ENCODE results near the gene XKR8.

The XKR8 gene

GRCh38 chr1:27940870-27941560 lies 18.8 kb upstream of the XKR8 start:
- H3K27ac ChIP-seq, result no peak overlapping the region
- TF ChIP-seq, protein P1, sequence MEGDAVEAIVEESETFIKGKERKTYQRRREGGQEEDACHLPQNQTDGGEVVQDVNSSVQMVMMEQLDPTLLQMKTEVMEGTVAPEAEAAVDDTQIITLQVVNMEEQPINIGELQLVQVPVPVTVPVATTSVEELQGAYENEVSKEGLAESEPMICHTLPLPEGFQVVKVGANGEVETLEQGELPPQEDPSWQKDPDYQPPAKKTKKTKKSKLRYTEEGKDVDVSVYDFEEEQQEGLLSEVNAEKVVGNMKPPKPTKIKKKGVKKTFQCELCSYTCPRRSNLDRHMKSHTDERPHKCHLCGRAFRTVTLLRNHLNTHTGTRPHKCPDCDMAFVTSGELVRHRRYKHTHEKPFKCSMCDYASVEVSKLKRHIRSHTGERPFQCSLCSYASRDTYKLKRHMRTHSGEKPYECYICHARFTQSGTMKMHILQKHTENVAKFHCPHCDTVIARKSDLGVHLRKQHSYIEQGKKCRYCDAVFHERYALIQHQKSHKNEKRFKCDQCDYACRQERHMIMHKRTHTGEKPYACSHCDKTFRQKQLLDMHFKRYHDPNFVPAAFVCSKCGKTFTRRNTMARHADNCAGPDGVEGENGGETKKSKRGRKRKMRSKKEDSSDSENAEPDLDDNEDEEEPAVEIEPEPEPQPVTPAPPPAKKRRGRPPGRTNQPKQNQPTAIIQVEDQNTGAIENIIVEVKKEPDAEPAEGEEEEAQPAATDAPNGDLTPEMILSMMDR (conservative IDR thresholded peaks at IDR 0.05), result no peak

DNA sequence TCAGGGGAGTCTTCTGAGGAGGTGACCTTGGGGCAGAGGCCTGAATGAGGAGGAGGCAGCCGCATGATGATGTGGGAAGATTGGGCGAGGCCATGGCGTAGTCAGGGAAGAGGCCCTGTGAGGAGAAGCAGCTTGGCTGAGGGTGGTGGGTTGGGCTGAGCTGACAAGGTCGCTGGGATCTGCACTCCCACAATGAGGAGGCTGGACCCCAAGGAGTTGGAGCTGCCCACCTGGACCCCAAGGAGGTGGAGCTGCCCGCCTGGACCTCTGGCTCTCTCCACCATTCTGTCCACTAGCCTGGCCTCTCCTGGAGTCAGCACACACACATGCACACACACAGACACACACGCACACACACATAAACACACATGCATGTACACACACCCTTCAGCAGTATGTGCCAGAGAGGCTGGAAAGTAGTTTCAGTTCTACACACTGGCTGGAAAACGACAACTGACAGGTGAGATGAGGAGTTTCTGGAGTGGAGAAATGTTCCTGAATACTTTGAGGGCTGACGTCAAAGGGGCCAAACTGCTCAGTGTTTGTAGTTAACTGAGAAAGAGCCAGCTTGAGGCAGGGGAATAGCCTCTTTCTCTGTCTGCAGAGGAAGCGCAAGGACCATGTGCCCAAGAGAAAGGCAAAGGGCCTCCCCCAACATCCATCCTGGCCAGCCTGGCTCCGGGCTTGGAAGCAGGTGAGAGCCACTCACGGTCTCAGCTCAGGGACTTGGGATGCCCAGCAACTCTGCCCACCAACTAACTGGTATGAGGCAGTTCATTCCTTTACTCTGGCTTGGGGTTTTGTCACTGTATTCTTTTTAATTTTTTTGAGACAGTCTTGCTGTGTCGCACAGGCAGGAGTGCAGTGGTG lies 17.9 kb upstream of the XKR8 start:
- no peak overlapping the region for H3K27ac ChIP-seq
- TF ChIP-seq, protein P1 (conservative IDR thresholded peaks at IDR 0.05), result no peak

DNA sequence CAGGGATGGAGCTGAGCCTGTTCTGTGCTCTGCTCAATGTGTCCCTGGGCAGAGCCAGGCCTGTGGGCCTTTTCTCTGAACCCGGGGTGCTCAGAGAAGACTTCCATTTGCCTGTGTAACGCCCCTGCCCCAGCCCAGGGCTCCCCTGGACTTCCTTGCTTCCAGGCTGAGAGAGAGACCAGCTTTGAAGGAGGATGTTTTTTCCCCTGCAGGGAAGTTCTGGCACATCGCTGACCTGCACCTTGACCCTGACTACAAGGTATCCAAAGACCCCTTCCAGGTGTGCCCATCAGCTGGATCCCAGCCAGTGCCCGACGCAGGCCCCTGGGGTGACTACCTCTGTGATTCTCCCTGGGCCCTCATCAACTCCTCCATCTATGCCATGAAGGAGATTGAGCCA lies 14.8 kb upstream of the XKR8 start:
- TF ChIP-seq, protein P1 (conservative IDR thresholded peaks at IDR 0.05), result no peak
- no peak overlapping the region for H3K27ac ChIP-seq

- no peak overlapping the region for H3K27ac ChIP-seq
These were observed 10.7 kb upstream of the XKR8 start for GRCh38 chr1:27949027-27949426.

DNA sequence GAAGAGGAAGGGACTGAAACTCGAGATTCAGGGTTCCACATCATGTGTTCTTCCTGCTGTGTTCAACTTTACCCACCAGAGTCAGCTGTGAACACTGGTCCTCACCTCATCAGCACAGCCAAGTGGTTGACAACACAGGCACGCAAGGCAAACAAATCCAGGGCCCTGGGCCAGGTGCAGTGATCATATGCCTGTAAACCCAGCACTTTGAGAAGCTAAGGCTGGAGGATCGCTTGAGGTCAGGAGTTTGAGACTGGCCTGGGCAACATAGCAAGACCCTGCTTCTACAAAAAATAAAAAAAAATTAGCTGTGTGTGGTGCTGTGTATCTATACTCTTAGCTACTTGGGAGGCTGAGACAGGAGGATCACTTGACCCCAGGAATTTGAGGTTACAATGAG lies 8.4 kb upstream of the XKR8 start:
- TF ChIP-seq, protein P1 (conservative IDR thresholded peaks at IDR 0.05), result no peak
- no peak overlapping the region for H3K27ac ChIP-seq

More at GRCh38 chr1:27949027-27949426, 10.7 kb upstream of the XKR8 start:
- TF ChIP-seq, protein P1 (conservative IDR thresholded peaks at IDR 0.05), result no peak

- TF ChIP-seq, protein P1 (conservative IDR thresholded peaks at IDR 0.05), result no peak
- no peak overlapping the region for H3K27ac ChIP-seq
These were observed 7.6 kb upstream of the XKR8 start for GRCh38 chr1:27952147-27952546.

DNA sequence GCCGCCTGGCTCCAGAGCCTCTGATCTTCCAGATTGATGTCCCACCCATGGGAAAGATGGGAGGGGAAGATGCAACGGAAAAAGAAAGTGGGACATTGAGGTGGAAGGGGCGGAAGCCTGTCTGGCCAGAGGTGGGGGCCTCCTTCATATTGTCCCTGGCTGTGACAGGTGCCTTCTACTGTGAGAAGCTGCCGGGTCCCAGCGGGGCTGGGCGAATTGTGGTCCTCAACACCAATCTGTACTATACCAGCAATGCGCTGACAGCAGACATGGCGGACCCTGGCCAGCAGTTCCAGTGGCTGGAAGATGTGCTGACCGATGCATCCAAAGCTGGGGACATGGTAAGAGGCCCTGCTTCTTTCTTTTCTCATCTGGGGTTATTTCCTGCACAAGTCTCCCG lies 5.6 kb upstream of the XKR8 start:
- no peak overlapping the region for H3K27ac ChIP-seq
- TF ChIP-seq, protein P1 (conservative IDR thresholded peaks at IDR 0.05), result no peak

Measured in VCaP (cell line).